Spleen (tissue), 3 donors: ENCODE data around the gene HLA-DQB2.

Source experiments
- POLR2A ChIP-seq, 3 donors: fragments of 450-650 bp; IDR thresholded peaks; one replicate each; pipeline ENCODE4 v1.5.1; 2017; ENCODE audit warnings: antibody characterized with exemption in 3 of 3, mild to moderate bottlenecking in 1 of 3
- POLR2AphosphoS5 ChIP-seq, 3 donors: sonication (generic); formaldehyde crosslinking; IDR thresholded peaks; one replicate each; pipeline ENCODE4 v1.5.1; 2017; ENCODE audit warnings: antibody characterized with exemption in 3 of 3

DNA sequence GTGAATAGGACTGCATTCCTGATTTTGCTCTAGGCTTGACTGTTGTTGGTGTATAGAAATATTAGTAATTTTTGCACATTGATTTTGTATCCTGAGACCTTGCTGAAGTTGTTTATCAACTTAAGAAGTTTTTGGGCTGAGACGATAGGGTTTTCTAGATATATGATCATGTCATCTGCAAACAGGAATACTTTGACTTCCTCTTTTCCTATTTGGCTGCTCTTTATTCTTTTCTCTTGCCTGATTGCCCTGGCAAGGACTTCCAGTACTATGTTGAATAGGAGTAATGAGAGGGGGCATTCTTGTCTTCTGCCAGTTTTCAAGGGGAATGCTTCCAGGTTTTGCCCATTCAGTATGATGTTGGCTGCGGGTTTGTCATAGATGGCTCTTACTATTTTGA is 40.1 kb upstream of the HLA-DQB2 start:
- TF ChIP-seq POLR2A (IDR thresholded peaks at IDR 0.05) (no peak), POLR2AphosphoS5 (IDR thresholded peaks at IDR 0.05) (no peak)
